HepG2 (cell line): Measurements from ENCODE around the gene NECAB2. TPM values are rescaled to one million over a fixed set of nuclear protein-coding genes. Genes with fewer than 3 reads are reported as not detected.

Source experiments
- ATAC-seq: fragments of 200-7000 bp; cut with Tn5 transposase; 3 replicates; pipeline ENCODE4 v1.9.1; 2020; ENCODE audit warnings: mild to moderate bottlenecking, moderate library complexity
- BruUV-seq: library from RNA; stranded (reverse); fragments of 400-500 nt; replicated peaks from 2 replicates; lab custom pipeline; 2021; lab: Mats Ljungman, UMichigan
- CTCF ChIA-PET: fragments of 300-600 bp; formaldehyde crosslinking; extraction: SDS; loops from one replicate; lab custom pipeline; 2021; ENCODE audit warnings: low total read pairs, inconsistent platforms, low intra/inter-chr PET ratio; lab: Yijun Ruan, JAX
- POLR2A ChIA-PET: fragments of 350-600 bp; sonication (Branson Sonifier 250); formaldehyde crosslinking; loops from one replicate; lab custom pipeline; 2020; ENCODE audit warnings: antibody characterized with exemption, inconsistent platforms; lab: Yijun Ruan, JAX
- DNase-seq: peaks from one replicate; pipeline ENCODE4 v3.0.0-alpha.2; 2015; ENCODE audit warnings: low spot score
- FAIRE-seq: peaks from 3 replicates; lab custom pipeline; 2011; peaks lifted over from hg19 to GRCh38; lab: Jason Lieb, UNC
- H2AFZ ChIP-seq: one replicate; pipeline ENCODE4 v1.6.1; 2011; ENCODE audit warnings: low read length, inconsistent platforms
- H3K27ac ChIP-seq: fragments of 300-600 bp; 3 replicates; pipeline ENCODE4 v1.8.0; 2011; ENCODE audit warnings: mixed run types, mild to moderate bottlenecking, mixed read lengths, low read length, inconsistent platforms; ENCODE audit not compliant: insufficient read depth; ENCODE audit errors: extremely low read length
- H3K27me3 ChIP-seq, 2 experiments: fragments of 200-600 bp in 1 of 2; 2 replicates in 1 of 2; 3 replicates in 1 of 2; pipeline versions ENCODE4 v1.6.0 to v1.8.0; 2011; ENCODE audit warnings: low read length in 2 of 2, mild to moderate bottlenecking in 2 of 2, moderate library complexity in 2 of 2, inconsistent platforms in 1 of 2; ENCODE audit not compliant: insufficient read depth in 2 of 2, control insufficient read depth in 1 of 2
- H3K36me3 ChIP-seq, 2 experiments: fragments of 200-600 bp in 1 of 2; replicated peaks in 1 of 2; 2 replicates in 1 of 2; 3 replicates in 1 of 2; pipeline versions ENCODE4 v1.5.1 to v1.8.0; 2011; ENCODE audit warnings: low read length in 2 of 2, inconsistent platforms in 1 of 2; ENCODE audit not compliant: insufficient read depth in 2 of 2, control insufficient read depth in 1 of 2
- H3K4me1 ChIP-seq: 2 replicates; pipeline ENCODE4 v1.5.1; 2012; ENCODE audit warnings: low read length, inconsistent platforms; ENCODE audit not compliant: insufficient read depth
- H3K4me2 ChIP-seq: 2 replicates; pipeline ENCODE4 v1.6.0; 2011; ENCODE audit warnings: low read depth, low read length, inconsistent platforms
- H3K4me3 ChIP-seq, 3 experiments: fragments of 200-600 bp in 1 of 3; sonication (generic), shearing (Covaris generic) in 1 of 3; replicated peaks in 1 of 3; 2 replicates each; pipeline ENCODE4 v1.5.1; 2011 to 2016; ENCODE audit warnings: low read length in 3 of 3, inconsistent platforms in 2 of 3, low read depth in 2 of 3, mild to moderate bottlenecking in 2 of 3, control low read depth in 1 of 3, mixed read lengths in 1 of 3; ENCODE audit not compliant: insufficient read depth in 1 of 3
- H3K79me2 ChIP-seq: one replicate; pipeline ENCODE4 v1.6.1; 2011; ENCODE audit warnings: low read length, inconsistent platforms; ENCODE audit not compliant: insufficient read depth
- H3K9ac ChIP-seq: 2 replicates; pipeline ENCODE4 v1.6.0; 2011; ENCODE audit warnings: mild to moderate bottlenecking, low read depth, low read length, inconsistent platforms; ENCODE audit not compliant: insufficient read depth
- H3K9me3 ChIP-seq: 2 replicates; pipeline ENCODE4 v1.5.1; 2012; ENCODE audit warnings: mild to moderate bottlenecking, low read length
- H4K20me1 ChIP-seq: 2 replicates; pipeline ENCODE4 v1.6.0; 2011; ENCODE audit warnings: inconsistent platforms, mild to moderate bottlenecking, low read length, moderate library complexity; ENCODE audit not compliant: insufficient read depth
- ATM ChIP-seq: fragments of 450-650 bp; IDR thresholded peaks from 2 replicates; pipeline ENCODE4 v1.7.1; 2017; ENCODE audit warnings: mild to moderate bottlenecking, borderline replicate concordance
- RXRA ChIP-seq: sonication (generic); formaldehyde crosslinking; IDR thresholded peaks from 2 replicates; pipeline ENCODE4 v1.5.1; 2020; ENCODE audit warnings: missing genetic modification reagents
- YY1 ChIP-seq: IDR thresholded peaks from 2 replicates; pipeline ENCODE4 v1.6.1; 2011; ENCODE audit warnings: low read length, low read depth, moderate library complexity, mild to moderate bottlenecking; ENCODE audit not compliant: insufficient read depth, insufficient replicate concordance
- ZNF530 ChIP-seq: sonication (generic); formaldehyde crosslinking; IDR thresholded peaks from 2 replicates; pipeline ENCODE4 v1.5.0; 2020; ENCODE audit warnings: low read depth, mild to moderate bottlenecking, missing genetic modification reagents
- ZNF619 ChIP-seq: sonication (generic); formaldehyde crosslinking; IDR thresholded peaks from 2 replicates; pipeline ENCODE4 v1.4.0; 2020; ENCODE audit warnings: mild to moderate bottlenecking, missing genetic modification reagents
- ZNF629 ChIP-seq: sonication (generic); formaldehyde crosslinking; conservative IDR thresholded peaks from 2 replicates; pipeline ENCODE4 v1.5.0; 2020; ENCODE audit warnings: missing genetic modification reagents
- ZNF816 ChIP-seq: sonication (generic); formaldehyde crosslinking; IDR thresholded peaks from 2 replicates; pipeline ENCODE4 v1.8.0; 2022; ENCODE audit warnings: missing genetic modification reagents, mild to moderate bottlenecking, borderline replicate concordance
- WGBS: methylation state at CpG from one replicate; pipeline ENCODE4 v1.1.6; 2017; ENCODE audit warnings: low lambda C conversion rate; 5-methylcytosine and 5-hydroxymethylcytosine counted together
- in situ Hi-C: cut with HindIII; loops from 2 replicates; pipeline ENCODE4 v1.10.0; 2017; ENCODE audit warnings: low pct_unique_long_range_greater_than_20kb; ENCODE audit not compliant: extremely low pct_ligation_motif_present
- intact Hi-C: fragments of 100-400 bp; cut with micrococcal nuclease; formaldehyde crosslinking; loops from one replicate; pipeline ENCODE4 v1.10.0; 2022; ENCODE audit not compliant: unreplicated experiment
- polyA plus RNA-seq, 8 experiments: library from polyadenylated mRNA; depleted of rRNA in 3 of 8; stranded (reverse) in 7 of 8; unstranded in 1 of 8; fragments of >200 nt; fragmentation: Illumina TruSeq in 4 of 8; extraction: Trizol in 4 of 8; gene quantifications; 2 replicates each; pipeline versions ENCODE4 v1.2.1 to v1.2.3, GENCODE V29; 2011 to 2016; ENCODE audit warnings: low read depth in 4 of 8, missing spikeins in 1 of 8, mixed read lengths in 1 of 8; ENCODE audit not compliant: insufficient read depth in 1 of 8
- total RNA-seq, 5 experiments: library from RNA; depleted of rRNA; stranded (reverse); fragments of >200 nt; fragmentation: Illumina TruSeq; extraction: Trizol; gene quantifications; 2 replicates each; pipeline ENCODE4 v1.2.3, GENCODE V29; 2016; ENCODE audit warnings: low read depth in 1 of 5
- TF ChIP-seq, protein P1 (sequence below): sonication (generic); formaldehyde crosslinking; IDR thresholded peaks from 2 replicates; pipeline ENCODE4 v1.5.1; 2020; ENCODE audit warnings: missing genetic modification reagents, mild to moderate bottlenecking, borderline replicate concordance

Gene NECAB2
- total and polyA plus RNA-seq, 2 of the 13 experiments (the other 11 are each of a cell fraction or from before 2014, with no cell fraction given), result 0.21 to 0.49 TPM

GRCh38 chr16:84014570-84015327 is 46.7 kb downstream of the NECAB2 start (continued):
- no peak for TF ChIP-seq ATM
- TF ChIP-seq, protein P1, sequence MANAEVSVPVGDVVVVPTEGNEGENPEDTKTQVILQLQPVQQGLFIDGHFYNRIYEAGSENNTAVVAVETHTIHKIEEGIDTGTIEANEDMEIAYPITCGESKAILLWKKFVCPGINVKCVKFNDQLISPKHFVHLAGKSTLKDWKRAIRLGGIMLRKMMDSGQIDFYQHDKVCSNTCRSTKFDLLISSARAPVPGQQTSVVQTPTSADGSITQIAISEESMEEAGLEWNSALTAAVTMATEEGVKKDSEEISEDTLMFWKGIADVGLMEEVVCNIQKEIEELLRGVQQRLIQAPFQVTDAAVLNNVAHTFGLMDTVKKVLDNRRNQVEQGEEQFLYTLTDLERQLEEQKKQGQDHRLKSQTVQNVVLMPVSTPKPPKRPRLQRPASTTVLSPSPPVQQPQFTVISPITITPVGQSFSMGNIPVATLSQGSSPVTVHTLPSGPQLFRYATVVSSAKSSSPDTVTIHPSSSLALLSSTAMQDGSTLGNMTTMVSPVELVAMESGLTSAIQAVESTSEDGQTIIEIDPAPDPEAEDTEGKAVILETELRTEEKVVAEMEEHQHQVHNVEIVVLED (CRISPR knock-in tag), result no peak
- no peak for TF ChIP-seq YY1
- no peak for TF ChIP-seq RXRA (CRISPR knock-in tag)
- peak; percentile 39; the same call in 1 of the 2 replicates for TF ChIP-seq ZNF619 (CRISPR knock-in tag)
- no peak for TF ChIP-seq ZNF816

- intact Hi-C loops (no loop called here), in situ Hi-C loops (no loop called here)
- TF ChIP-seq ZNF530 (CRISPR knock-in tag) (no peak), ZNF629 (peak; percentile 81)
- H4K20me1 ChIP-seq, result no peaks in the 10 kb centered on the region
- DNase-seq (no peak), FAIRE-seq (no peak), ATAC-seq (no peak)
- no peak overlapping the region for H3K27ac ChIP-seq
- ChIA-PET CTCF (no interaction called here), POLR2A (no interaction called here)
- BruUV-seq, result no TSS peak
- H3K4me1 ChIP-seq, result peaks cover 22% of the 10 kb centered on the region
- peaks cover 10% of the 10 kb centered on the region; the same call in 1 of the 2 replicates for H3K9me3 ChIP-seq
- peaks cover 0 to 13% of the 10 kb centered on the region in 2 experiments; a peak in 2 of 5 replicates for H3K27me3 ChIP-seq
- 56% methylated on average over 11 of the region's 12 CpGs for WGBS
- no peak overlapping the region for H3K4me3 ChIP-seq
- H3K79me2 ChIP-seq, result no peaks in the 10 kb centered on the region
- H3K36me3 ChIP-seq, result no peaks in the 10 kb centered on the region
- no peak overlapping the region for H3K9ac ChIP-seq
- no peak overlapping the region for H2AFZ ChIP-seq
- H3K4me2 ChIP-seq, result no peak overlapping the region
These were observed 47.4 kb downstream of the NECAB2 start for GRCh38 chr16:84015399-84015798.
